GM18505 (cell line): Measurements from ENCODE around the gene DAB2IP.

ENCODE experiments used
- ATAC-seq: cut with Tn5 transposase; IDR thresholded peaks from one replicate; pipeline ENCODE4 v1.9.1; 2021; ENCODE audit not compliant: unreplicated experiment
- POLR2A ChIP-seq: IDR thresholded peaks from 4 replicates; pipeline ENCODE4 v1.6.1; 2011; ENCODE audit warnings: borderline replicate concordance; ENCODE audit not compliant: insufficient read depth, insufficient read length; ENCODE audit errors: extremely low read depth

The DAB2IP gene

DNA sequence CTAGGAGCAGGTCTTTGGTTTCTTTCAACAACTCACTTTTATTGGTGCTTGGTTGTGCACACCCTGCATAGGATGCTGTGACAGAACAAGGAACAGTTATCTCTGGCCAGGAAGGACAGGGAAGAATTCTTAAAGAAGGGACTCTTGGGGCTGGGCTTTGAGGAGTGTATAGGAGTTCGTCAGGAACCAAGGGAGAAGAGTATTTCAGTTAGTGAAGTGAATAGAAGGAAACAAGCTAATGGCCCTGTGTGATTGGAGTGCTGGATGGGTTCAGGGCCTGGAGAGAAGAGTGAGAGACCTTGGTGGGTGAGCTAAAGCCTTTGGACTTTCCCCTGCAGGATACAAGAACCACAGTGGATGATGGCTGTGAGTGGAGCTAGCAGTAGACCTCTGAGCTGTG is 32.2 kb downstream of the DAB2IP start:
- no peak for ATAC-seq
- TF ChIP-seq POLR2A = no peak

DNA sequence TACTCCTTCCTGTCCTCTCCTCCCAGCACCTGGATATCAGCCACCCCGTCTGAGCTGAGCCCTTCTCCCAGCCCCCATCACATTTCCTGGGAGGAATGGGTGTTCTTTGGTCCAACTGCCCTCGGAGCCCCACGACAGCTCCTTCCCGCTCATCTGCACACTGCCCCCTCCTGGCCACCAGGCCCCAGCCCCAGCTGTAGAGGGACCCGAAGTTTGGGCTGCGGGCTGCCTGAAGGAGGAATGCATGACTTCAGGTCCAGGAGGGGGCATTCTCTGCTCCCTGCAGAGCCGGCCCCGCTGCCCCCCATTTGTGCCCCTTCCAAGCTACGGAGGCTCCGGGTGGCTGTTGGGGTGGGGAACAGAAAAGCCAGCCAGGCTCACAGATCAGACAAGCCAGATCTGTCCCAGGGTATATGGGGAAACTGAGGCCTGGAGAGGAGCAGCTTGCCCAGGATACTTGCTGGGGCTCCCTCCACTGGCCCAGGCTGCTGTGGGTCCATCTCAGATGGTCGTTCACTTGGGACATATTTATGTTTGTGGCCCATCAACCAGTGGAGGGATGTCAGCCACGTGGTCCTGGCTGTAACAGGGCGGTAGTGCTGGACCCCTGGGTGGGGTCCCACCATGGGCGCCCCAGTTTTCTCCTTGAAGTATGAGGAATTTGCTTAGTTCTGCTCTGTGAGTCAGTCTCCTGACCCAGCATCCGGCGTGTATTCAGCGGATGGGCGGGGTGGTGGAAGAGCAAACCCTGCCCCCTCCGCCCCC is 33.1 kb downstream of the DAB2IP start:
- TF ChIP-seq POLR2A = no peak
- no peak for ATAC-seq

DNA sequence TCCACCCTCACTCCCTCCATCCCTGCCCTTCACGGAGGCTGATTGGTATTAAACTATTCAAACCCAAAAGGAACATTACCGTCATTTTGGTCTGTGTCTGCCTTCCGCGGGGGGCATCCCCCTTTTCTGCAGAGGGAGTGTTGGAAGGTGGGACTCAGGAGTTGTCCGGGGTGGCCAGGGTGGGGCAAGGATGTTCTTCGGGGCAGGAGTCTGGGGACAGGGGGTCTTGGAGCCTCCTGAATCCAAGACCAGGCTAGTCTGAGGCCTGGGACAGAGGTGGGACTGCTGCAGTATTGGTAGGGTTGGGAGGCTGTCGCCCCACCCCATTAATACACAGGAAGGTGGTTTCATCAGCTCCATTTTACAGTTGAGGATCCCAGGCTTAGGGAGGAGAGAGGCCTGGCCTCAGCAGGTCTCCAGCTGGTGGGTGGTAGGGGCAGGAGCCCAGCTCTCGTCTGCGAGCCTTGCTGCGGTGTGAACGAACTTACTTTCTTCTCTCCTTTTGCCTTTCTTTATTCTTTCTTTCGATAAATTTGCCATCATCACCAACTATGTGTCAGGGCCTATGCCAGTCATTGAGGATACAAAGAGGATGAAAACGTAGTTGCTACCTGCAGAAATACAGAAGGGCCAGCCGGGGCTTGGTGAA is 33.8 kb downstream of the DAB2IP start:
- ATAC-seq = no peak
- TF ChIP-seq POLR2A = no peak

DNA sequence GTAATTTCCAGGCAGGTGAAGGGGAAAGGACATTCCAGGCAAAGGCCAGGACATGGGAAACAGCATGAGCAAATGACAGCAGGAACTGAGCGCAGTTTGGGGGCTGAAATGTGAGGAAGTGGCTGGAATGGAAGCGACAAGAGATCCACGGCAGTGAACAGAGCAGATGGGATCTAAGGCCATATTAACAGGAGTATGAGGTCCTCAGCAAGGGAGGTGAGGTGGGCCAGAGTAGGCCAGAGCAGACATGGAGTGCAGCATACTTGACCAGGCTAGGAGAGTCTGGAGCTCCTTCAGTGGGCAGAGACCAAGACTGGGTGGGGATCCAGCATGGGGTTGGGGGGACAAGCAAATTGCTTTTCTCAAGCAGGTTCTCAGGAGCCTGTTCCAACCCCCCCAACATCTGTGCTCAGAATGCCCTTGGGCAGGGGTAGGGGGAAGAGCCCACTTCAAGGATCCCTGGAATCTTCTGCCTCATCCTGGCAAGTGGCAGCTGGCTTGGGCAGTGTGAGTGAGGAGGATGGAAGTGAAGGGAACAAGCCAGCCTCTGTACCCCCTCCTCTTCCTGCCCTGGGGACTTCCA is 34.5 kb downstream of the DAB2IP start:
- ATAC-seq = no peak
- TF ChIP-seq POLR2A = no peak

DNA sequence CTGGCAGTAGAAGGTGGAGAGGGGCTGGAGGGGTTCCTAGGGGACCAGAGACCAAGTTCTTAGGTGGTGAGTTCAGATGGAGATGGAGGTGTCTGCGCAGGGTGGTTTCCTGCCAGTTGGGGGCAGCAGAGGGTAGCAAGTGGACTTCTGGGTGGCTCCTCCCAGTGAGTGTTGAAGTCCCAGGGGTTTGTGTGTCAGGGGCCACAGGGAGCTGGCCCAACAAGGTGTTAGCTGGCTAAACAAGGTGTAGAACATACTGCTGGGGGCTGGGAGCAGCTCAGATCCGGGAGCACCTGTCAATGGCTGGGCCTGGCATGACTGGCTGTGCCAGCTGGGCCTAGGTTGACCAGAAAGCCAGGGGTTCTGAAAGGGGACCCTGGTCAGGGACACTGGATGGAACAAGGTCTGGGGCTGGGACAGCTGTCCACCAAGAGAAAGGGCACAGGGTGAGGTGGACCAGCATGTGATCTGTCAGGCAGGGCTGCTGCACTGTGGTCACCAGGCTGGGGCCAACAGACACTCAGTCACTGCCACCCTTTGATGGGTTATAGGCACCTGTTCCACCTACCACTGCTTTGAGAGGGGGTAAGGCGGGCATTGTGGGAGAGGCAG is 35.6 kb downstream of the DAB2IP start:
- no peak for ATAC-seq
- TF ChIP-seq POLR2A = no peak

DNA sequence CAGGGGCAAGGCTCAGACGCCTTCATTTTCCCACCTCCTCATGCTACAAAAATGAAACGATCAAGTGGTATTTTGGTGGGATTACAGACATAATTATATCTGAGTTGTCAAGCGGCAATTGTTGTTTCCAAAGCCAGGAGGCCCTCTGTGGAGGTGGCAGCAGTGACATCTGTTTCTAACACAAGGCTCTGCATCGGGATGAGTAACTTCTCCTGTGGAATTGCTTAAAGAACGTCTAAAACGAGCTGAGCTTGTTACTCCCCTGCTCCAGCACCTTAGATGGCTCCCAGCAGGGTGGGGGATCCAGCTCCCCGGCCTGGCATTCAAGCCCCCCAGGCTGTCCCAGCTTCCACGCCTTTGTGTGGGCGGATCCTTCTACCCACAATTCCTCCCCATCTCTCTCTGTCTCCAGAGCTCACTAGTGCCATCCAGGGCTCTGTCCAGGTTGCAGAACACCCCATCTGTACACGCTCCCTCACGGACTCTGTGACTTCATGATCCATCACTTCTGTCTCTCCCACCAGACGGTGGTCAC is 36.8 kb downstream of the DAB2IP start:
- no peak for TF ChIP-seq POLR2A
- ATAC-seq = no peak

DNA sequence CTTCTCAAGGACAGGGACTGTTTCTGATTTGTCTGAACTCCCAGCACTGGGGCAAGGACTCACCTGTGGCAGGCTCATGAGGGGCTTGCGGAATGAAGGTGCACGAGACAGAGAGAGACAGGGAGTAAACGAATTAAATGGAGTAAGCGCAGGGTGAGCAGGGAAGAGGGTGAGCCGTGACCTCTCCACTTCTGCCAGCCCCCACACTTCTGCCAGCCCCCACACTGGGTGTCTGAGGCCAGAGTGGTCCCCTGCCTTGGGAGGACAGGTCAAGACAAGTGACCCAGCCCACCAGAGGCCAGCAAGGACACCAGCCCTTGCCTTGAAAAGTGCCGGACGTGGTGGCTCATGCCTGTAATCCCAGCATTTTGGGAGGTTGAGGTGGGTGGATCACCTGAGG is 37.2 kb downstream of the DAB2IP start:
- ATAC-seq = no peak

DNA sequence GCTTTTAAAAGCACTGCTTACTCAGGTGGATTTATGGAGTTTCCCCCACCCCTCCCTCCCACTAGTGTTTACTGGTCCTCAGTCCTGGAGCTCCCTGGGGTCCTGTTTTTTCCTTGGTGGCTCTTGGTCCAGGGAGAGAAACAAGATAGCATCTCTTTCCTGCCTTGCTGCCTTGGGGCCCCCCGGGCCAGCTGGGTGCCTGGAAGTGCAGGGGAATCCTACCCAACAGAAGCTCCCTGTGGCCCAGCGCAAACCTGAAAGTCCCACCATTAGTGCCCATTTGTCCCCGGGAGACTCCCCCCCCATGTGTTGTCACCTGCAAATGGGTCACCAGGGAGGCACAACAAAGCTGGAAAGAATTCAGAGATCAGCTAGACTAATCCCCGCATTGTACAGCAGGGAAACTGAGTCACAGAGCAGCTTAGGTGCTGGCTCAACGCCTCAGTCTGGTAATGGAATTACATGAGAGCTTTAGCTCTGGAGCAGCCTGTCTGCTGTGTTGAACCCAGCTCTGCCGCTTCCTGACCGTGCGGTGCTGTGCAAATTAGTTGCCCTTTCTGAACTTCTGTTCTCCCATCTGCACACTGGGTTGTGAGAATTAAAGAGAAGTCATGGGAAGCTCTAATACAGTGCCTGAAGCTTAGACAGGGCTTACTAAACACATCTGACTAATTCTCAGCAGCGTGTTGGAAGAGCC is 38.2 kb downstream of the DAB2IP start:
- TF ChIP-seq POLR2A = no peak
- ATAC-seq = no peak

More for the DNA sequence above, 37.2 kb downstream of the DAB2IP start:
- TF ChIP-seq POLR2A = no peak

DNA sequence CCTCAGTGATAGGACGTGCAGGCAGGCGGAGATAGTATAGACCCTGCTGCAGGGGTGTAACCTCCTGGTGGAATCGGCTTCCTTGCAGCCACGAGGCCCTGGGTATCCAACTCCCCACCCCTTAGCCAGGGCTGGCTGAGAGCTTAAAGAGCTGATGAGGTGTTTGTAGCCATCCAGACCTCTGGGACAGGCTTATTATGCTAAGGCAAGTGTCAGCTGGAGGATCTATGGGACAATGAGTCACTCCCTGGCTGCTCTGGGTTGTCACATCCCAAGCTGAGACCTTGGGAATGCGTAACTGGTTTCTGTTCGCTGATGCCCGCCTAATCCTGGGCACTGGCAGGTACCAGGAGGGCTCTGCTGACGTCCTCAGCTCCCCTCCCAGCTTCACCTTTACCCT is 38.9 kb downstream of the DAB2IP start:
- no peak for TF ChIP-seq POLR2A
- no peak for ATAC-seq

DNA sequence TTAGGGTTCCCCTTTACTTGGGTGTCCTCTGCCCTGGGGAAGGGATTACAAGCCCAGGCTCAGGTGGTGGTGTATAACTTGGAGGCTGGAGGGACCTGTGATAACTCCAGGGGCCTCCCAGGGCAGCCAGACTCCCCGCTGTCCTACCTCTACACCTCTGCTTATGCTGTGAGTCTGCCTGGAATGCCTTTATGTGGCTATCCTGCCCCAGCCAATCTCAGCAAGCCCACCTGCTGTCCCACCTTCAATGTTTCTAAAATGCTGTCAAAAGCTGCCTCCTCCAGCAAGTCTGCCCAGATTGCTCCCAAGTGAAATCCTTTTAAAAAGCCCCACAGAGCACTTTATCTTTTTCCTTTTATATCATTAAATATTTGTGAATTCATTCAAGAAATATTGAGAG is 39.3 kb downstream of the DAB2IP start:
- no peak for TF ChIP-seq POLR2A
- no peak for ATAC-seq

DNA sequence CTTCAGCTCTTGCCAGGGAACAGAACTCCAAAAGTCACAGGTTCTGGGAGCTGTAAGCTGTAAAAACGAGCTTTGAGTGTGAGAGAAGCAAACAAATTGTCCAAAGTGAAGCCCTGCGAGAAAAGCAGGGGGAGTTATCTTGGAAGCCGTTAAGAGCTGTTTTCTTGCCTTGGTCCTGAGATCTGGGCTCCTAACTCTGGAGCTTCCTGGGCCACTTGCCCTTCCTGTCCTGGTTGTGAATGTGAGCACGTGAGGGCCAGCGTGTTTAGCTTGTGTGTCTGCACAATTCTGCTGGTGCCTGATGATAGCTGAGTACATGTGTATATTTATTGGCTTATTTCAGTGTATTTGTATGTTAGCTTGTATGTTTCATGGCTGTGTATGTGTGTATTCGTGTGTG is 40.5 kb downstream of the DAB2IP start:
- no peak for TF ChIP-seq POLR2A
- no peak for ATAC-seq

DNA sequence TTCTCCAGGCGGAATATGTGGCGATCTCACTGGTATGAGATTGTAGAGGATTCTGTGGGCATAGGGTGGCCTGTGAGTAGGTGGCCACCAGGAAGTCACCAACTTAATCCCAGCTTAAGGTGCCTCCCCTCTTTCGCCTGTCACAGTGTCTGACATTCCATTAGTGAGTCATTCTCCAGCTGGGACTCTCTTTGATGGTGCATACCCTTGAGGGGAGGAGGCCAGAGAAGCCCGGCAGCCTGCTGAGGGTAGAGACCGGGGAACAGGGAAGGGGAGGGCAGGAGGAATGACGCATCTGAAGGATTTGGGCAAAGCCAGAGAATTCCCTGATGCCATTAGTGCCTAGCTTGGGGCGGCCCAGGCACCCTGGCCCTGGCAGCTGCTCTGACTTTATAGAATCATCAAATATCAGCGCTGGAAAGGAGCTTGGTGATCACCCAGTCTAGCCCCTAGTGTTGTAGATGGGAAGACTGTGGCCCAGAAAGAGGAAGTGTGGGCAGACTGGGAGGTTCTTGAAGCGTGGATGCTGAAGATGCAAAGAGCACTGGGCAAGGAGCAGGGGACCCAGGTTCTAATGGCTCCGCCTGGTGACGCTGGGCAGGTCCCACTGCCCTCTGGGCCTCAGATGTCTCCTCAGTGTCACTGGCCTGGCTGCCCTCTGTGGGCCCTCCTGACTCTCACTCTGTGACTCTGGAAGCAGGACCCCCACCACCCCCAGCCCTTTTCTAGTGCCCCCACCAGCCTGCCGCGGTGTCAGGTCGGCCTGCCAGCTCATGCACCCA is 41.4 kb downstream of the DAB2IP start:
- no peak for TF ChIP-seq POLR2A
- no peak for ATAC-seq
